Tibial nerve (tissue), 4 donors: ENCODE results near the gene ZFPM1. TPM values are rescaled to one million over a fixed set of nuclear protein-coding genes. Genes with fewer than 3 reads are reported as not detected.

Experiments
- DNase-seq, 2 donors: peaks; one replicate each; pipeline ENCODE4 v3.0.0-alpha.2; 2019; ENCODE audit warnings: low spot score in 2 of 2
- H3K27ac ChIP-seq, 4 donors: fragments of 200-600 bp; sonication (generic) in 3 of 4; one replicate each; pipeline ENCODE4 v1.5.1; 2017 to 2019; ENCODE audit warnings: mild to moderate bottlenecking in 1 of 4
- H3K27me3 ChIP-seq, 2 donors: fragments of 200-600 bp; sonication (generic) in 1 of 2; one replicate each; pipeline versions ENCODE4 v1.5.1 to v1.6.0; 2017 to 2019
- H3K36me3 ChIP-seq, 3 donors: fragments of 200-600 bp; sonication (generic); one replicate each; pipeline ENCODE4 v1.5.1; 2018 to 2019
- H3K4me1 ChIP-seq, 4 donors: fragments of 200-600 bp; sonication (generic) in 3 of 4; one replicate each; pipeline ENCODE4 v1.5.1; 2017 to 2019
- H3K4me3 ChIP-seq, 4 donors: fragments of 200-600 bp; sonication (generic) in 3 of 4; one replicate each; pipeline ENCODE4 v1.5.1; 2017 to 2019; ENCODE audit warnings: mild to moderate bottlenecking in 1 of 4, moderate library complexity in 1 of 4
- H3K9me3 ChIP-seq, 4 donors: fragments of 200-600 bp; sonication (generic) in 3 of 4; one replicate each; pipeline ENCODE4 v1.5.1; 2017 to 2019
- EP300 ChIP-seq, 2 donors: sonication (generic); formaldehyde crosslinking; IDR thresholded peaks; one replicate each; pipeline ENCODE4 v1.6.1; 2017; ENCODE audit warnings: antibody characterized with exemption in 2 of 2, mild to moderate bottlenecking in 1 of 2
- POLR2A ChIP-seq, 2 donors: fragments of 450-650 bp; IDR thresholded peaks; one replicate each; pipeline ENCODE4 v1.6.1; 2017; ENCODE audit warnings: antibody characterized with exemption in 2 of 2, mild to moderate bottlenecking in 2 of 2, moderate library complexity in 2 of 2
- WGBS, 2 donors: methylation state at CpG; one replicate each; pipeline ENCODE4 v1.1.5; 2018; 5-methylcytosine and 5-hydroxymethylcytosine counted together
- total RNA-seq, 4 donors: library from RNA; depleted of rRNA; stranded (reverse); fragments of >200 nt; gene quantifications; one replicate each; pipeline ENCODE4 v1.1.0, GENCODE V29; 2016
- TF ChIP-seq, protein P1 (sequence below), 5 experiments: fragments of 200-600 bp in 3 of 5; fragments of 450-650 bp in 2 of 5; sonication (generic) in 3 of 5; IDR thresholded peaks; one replicate each; pipeline ENCODE4 v1.5.1; 2016 to 2019; ENCODE audit warnings: antibody characterized with exemption in 5 of 5, mild to moderate bottlenecking in 3 of 5, moderate library complexity in 2 of 5

Gene ZFPM1
- total RNA-seq, 4 donors from 2014 or later = 0.44 to 1.2 (median 0.71) TPM

DNA sequence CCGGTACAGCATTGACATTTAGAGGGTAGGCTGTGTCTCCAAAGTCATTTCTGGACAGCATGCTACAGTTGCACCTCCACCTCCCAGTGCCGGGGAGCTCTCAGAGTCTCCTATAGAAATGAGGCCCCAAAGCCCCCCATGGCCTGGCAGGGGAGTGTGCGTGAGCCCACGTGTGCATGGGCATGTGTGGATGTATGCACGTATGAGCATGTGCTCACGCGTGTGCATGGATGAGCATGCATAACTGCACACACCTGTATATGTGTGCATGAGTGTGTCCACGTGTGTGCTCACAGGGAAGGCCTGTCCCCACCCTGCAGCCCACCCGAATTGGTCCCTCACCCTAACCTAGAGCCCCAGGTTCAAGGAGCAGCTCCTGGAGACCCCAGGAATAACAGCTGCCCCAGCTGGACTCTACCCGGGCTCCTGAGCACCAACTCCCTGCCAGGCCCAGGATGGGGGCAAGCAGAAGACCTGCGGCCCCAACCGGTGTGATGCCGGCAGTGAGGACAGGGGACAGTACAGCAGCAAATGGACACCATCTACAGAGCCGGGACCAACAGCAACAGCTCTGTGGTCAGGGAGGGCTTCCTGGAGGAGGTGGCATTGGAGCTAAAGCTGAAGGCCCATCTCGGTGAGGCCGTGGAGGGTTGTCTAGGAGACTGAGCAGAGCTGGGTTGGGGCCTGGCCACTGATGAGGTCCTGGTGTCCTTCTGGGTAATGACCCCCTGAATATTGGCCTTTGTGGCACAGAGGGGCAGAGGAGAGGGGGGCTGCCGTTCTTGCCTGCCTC, 35.2 kb upstream of the ZFPM1 start:
- no peak for TF ChIP-seq EP300 (IDR thresholded peaks at IDR 0.05)
- no peak for TF ChIP-seq POLR2A (IDR thresholded peaks at IDR 0.05)
- TF ChIP-seq, protein P1, sequence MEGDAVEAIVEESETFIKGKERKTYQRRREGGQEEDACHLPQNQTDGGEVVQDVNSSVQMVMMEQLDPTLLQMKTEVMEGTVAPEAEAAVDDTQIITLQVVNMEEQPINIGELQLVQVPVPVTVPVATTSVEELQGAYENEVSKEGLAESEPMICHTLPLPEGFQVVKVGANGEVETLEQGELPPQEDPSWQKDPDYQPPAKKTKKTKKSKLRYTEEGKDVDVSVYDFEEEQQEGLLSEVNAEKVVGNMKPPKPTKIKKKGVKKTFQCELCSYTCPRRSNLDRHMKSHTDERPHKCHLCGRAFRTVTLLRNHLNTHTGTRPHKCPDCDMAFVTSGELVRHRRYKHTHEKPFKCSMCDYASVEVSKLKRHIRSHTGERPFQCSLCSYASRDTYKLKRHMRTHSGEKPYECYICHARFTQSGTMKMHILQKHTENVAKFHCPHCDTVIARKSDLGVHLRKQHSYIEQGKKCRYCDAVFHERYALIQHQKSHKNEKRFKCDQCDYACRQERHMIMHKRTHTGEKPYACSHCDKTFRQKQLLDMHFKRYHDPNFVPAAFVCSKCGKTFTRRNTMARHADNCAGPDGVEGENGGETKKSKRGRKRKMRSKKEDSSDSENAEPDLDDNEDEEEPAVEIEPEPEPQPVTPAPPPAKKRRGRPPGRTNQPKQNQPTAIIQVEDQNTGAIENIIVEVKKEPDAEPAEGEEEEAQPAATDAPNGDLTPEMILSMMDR (IDR thresholded peaks at IDR 0.05) = no peak
- H3K4me3 ChIP-seq = no peak overlapping the region

DNA sequence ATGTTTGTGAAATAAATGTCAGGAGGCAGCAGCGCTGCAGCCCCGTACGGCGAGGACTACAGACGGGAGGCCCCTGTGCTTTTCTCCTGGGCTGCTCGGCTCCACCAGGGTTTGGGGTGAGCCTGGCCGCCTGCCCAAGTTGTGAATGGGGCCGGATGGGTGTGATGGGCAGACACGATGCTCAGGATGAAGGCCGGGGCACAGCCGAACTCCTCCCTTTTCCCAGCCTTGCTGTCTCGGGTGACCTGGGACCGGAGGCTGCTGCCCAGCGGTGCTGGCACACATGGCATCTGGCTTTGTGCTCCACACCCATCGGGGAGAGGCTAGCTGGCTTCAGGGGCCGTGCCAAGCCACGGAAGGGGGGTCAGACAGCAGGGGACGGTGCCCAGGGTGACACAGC, 34.2 kb upstream of the ZFPM1 start:
- no peak for DNase-seq
- peaks cover 0 to 3% of the 10 kb centered on the region in 2 donors for H3K27me3 ChIP-seq
- H3K36me3 ChIP-seq = no peaks in the 10 kb centered on the region
- no peak overlapping the region for H3K4me3 ChIP-seq
- H3K27ac ChIP-seq = no peak overlapping the region
- WGBS, 2 donors = 69 to 75% methylated on average over 18 of the region's 18 CpGs
- no peaks in the 10 kb centered on the region for H3K9me3 ChIP-seq
- TF ChIP-seq, protein P1 (IDR thresholded peaks at IDR 0.05) = no peak
- TF ChIP-seq POLR2A (IDR thresholded peaks at IDR 0.05) (no peak), EP300 (IDR thresholded peaks at IDR 0.05) (no peak)
- H3K4me1 ChIP-seq = no peaks in the 10 kb centered on the region

More for the DNA sequence above, 35.2 kb upstream of the ZFPM1 start:
- no peaks in the 10 kb centered on the region for H3K9me3 ChIP-seq
- no peaks in the 10 kb centered on the region for H3K4me1 ChIP-seq
- no peak for DNase-seq
- WGBS, 2 donors = 78 to 82% methylated on average over 16 to 17 of the region's 17 CpGs
- H3K36me3 ChIP-seq = no peaks in the 10 kb centered on the region
- H3K27ac ChIP-seq = no peak overlapping the region
- H3K27me3 ChIP-seq = peaks cover 0 to 3% of the 10 kb centered on the region in 2 donors

DNA sequence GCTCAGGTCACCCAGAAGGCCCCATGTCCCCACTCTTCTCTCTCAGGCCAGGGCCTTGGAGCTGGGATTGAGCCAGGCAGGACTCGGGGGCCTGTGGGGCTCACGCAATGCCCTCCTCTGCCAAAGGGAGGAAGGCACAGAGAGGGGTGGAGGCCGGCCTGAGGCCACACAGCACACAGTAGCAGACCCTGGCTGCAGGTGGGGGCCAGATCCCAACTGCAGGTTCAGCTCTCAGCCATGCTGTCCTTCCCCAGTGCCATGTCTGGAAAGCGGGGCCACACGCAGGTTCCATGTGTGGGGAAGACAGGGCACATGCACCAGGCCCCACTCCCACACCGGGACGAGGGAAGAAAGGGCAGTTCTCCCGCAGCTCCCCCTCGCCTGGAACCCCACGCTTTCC, 33.3 kb upstream of the ZFPM1 start:
- no peak overlapping the region for H3K4me3 ChIP-seq
- H3K4me1 ChIP-seq = peaks cover 0 to 4% (median 0%) of the 10 kb centered on the region in 4 donors
- no peak for DNase-seq
- no peaks in the 10 kb centered on the region for H3K9me3 ChIP-seq
- H3K36me3 ChIP-seq = no peaks in the 10 kb centered on the region
- H3K27me3 ChIP-seq = peaks cover 0 to 3% of the 10 kb centered on the region in 2 donors
- TF ChIP-seq, protein P1 (IDR thresholded peaks at IDR 0.05) = no peak
- TF ChIP-seq EP300 (IDR thresholded peaks at IDR 0.05) (no peak), POLR2A (IDR thresholded peaks at IDR 0.05) (no peak)
- 85 to 90% methylated on average over 10 of the region's 10 CpGs for WGBS, 2 donors
- no peak overlapping the region for H3K27ac ChIP-seq

DNA sequence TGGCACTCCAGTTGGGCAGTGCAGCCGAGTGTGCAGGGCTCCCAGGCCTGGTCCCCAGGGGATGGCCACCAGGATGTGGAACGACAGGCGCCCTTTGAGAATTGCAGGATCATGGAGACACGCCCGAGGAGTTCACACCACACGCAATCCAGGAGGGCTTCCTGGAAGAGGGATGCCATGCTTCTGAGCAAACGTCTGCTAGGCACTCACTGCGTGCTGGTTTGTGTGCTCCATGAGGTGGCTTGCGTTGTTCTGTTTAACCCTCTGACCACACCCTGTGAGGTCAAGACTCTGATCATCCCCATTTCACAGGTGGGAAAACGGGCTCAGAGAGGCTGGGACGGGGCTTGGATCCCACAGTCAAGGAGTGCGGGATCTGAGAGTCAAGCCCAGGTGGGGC, 32.6 kb upstream of the ZFPM1 start:
- DNase-seq = no peak
- Histone ChIP-seq H3K4me3 (no peak overlapping the region), H3K9me3 (no peaks in the 10 kb centered on the region), H3K27ac (no peak overlapping the region), H3K4me1 (peaks cover 0 to 8% (median 0%) of the 10 kb centered on the region in 4 donors), H3K36me3 (no peaks in the 10 kb centered on the region), H3K27me3 (peaks cover 0 to 3% of the 10 kb centered on the region in 2 donors)
- no peak for TF ChIP-seq EP300 (IDR thresholded peaks at IDR 0.05)
- no peak for TF ChIP-seq POLR2A (IDR thresholded peaks at IDR 0.05)
- TF ChIP-seq, protein P1 (IDR thresholded peaks at IDR 0.05) = no peak
- 79 to 87% methylated on average over 12 of the region's 12 CpGs for WGBS, 2 donors

GRCh38 chr16:88421301-88421700, 31.8 kb upstream of the ZFPM1 start:
- no peak for DNase-seq
- H3K27me3 ChIP-seq = peaks cover 0 to 3% of the 10 kb centered on the region in 2 donors
- no peak overlapping the region for H3K4me3 ChIP-seq
- H3K4me1 ChIP-seq = peaks cover 0 to 8% (median 0%) of the 10 kb centered on the region in 4 donors
- H3K36me3 ChIP-seq = no peaks in the 10 kb centered on the region
- H3K9me3 ChIP-seq = no peaks in the 10 kb centered on the region
- no peak overlapping the region for H3K27ac ChIP-seq
- no peak for TF ChIP-seq POLR2A (IDR thresholded peaks at IDR 0.05)
- TF ChIP-seq EP300 (IDR thresholded peaks at IDR 0.05) = no peak
- TF ChIP-seq, protein P1 (IDR thresholded peaks at IDR 0.05) = no peak
- 82 to 93% methylated on average over 5 to 13 of the region's 14 CpGs for WGBS, 2 donors
